LNCaP clone FGC (cell line): ENCODE data around the gene SYTL3.

Experiments used
- DNase-seq: peaks from one replicate; pipeline ENCODE4 v3.0.0-alpha.2; 2011; ENCODE audit warnings: low read depth
- H3K4me3 ChIP-seq: 2 replicates; pipeline ENCODE4 v1.5.1; 2011; ENCODE audit warnings: mild to moderate bottlenecking, low read depth, low read length, control low read depth
- CTCF ChIP-seq: IDR thresholded peaks from 2 replicates; pipeline ENCODE4 v1.5.1; 2012; ENCODE audit warnings: mild to moderate bottlenecking; ENCODE audit not compliant: control insufficient read depth, insufficient read depth; ENCODE audit errors: extremely low read depth

SYTL3 gene

GRCh38 chr6:158763434-158764182 is 113.8 kb downstream of the SYTL3 start:
- no peak for TF ChIP-seq CTCF
- no peak overlapping the region for H3K4me3 ChIP-seq
- DNase-seq = no peak

- no peak overlapping the region for H3K4me3 ChIP-seq
- TF ChIP-seq CTCF = no peak
- DNase-seq = no peak
Measured at GRCh38 chr6:158764183-158764849, 114.5 kb downstream of the SYTL3 start.

- no peak for TF ChIP-seq CTCF
- H3K4me3 ChIP-seq = no peak overlapping the region
- DNase-seq = no peak
Measured at GRCh38 chr6:158764926-158765325, 115.1 kb downstream of the SYTL3 start.

GRCh38 chr6:158765499-158766068 is 115.7 kb downstream of the SYTL3 start:
- TF ChIP-seq CTCF = no peak
- H3K4me3 ChIP-seq = no peak overlapping the region
- DNase-seq = no peak

GRCh38 chr6:158766621-158767455 is 117.0 kb downstream of the SYTL3 start:
- no peak overlapping the region for H3K4me3 ChIP-seq

More at GRCh38 chr6:158766621-158767455, 117.0 kb downstream of the SYTL3 start:
- no peak for TF ChIP-seq CTCF
- DNase-seq = no peak
